ENCODE results near the gene NFE2L3. TPM values are rescaled to one million over a fixed set of nuclear protein-coding genes. Genes with fewer than 3 reads are reported as not detected.

Gene NFE2L3
- total and polyA plus RNA-seq, 2 donors (not counting 3 experiments of a cell fraction or from before 2014, with no cell fraction given): 29.6 to 40.2 TPM

- TF ChIP-seq EZH2 (IDR thresholded peaks at IDR 0.05; ENCODE audit: borderline replicate concordance, low read depth, low read length, severe bottlenecking): no peak
- no peak for TF ChIP-seq JUN (IDR thresholded peaks at IDR 0.05; ENCODE audit: borderline replicate concordance, insufficient read depth, insufficient read length, low read depth)
- no peak for TF ChIP-seq MYC (IDR thresholded peaks at IDR 0.05; ENCODE audit: low read depth, low read length)
- TF ChIP-seq POLR2A (IDR thresholded peaks at IDR 0.05; ENCODE audit: low read depth, low read length): no peak
- Histone ChIP-seq H3K27me3 (ENCODE audit: control insufficient read depth in 2 of 2, insufficient read depth in 2 of 2, low read length in 2 of 2) (no peaks in the 10 kb centered on the region), H3K36me3 (ENCODE audit: control insufficient read depth in 2 of 2, extremely low read depth in 1 of 2, insufficient read depth in 2 of 2, low read length in 2 of 2) (peaks cover 28 to 60% of the 10 kb centered on the region in 2 experiments), H3K4me2 (ENCODE audit: insufficient read depth, low read length) (no peak overlapping the region), H3K9ac (replicated peaks; ENCODE audit: extremely low read depth, insufficient read depth, low read length) (no peak overlapping the region), H3K4me1 (ENCODE audit: control insufficient read depth, extremely low read depth, insufficient read depth, low read length) (peaks cover 12% of the 10 kb centered on the region), H3K4me3 (replicated peaks in 1 of 3; ENCODE audit: insufficient read depth in 1 of 3, low read depth in 1 of 3, low read length in 3 of 3) (no peak overlapping the region), H3K79me2 (ENCODE audit: control insufficient read depth, insufficient read depth, low read length) (peaks cover 45% of the 10 kb centered on the region), H2AFZ (ENCODE audit: low read depth, low read length) (no peak overlapping the region), H4K20me1 (replicated peaks; ENCODE audit: control insufficient read depth, extremely low read depth, insufficient read depth, low read length) (peaks cover 35% of the 10 kb centered on the region), H3K27ac (ENCODE audit: insufficient read depth, low read depth, low read length) (no peak overlapping the region), H3K9me3 (replicated peaks; ENCODE audit: control insufficient read depth, insufficient read depth, low read length) (no peaks in the 10 kb centered on the region), H3K9me1 (replicated peaks; ENCODE audit: control insufficient read depth, extremely low read depth, insufficient read depth, low read length) (no peaks in the 10 kb centered on the region)
- dilution Hi-C loops (cut with MboI; ENCODE audit: extremely low pct_ligation_motif_present, low sequenced_read_pairs) (loop anchor here (25.0 kb wide), 1 partner anchor 974 kb away; the partner anchor contains the start of genes HOXA10, HOXA3, HOXA7 and HOXA9), intact Hi-C loops (cut with micrococcal nuclease) (no loop called here)
- ChIA-PET CTCF (interaction anchor here (0.9 to 2.4 kb wide), 12 partner anchors 8 to 479 kb away, joined by 3 to 20 read pairs (median 5); partner anchors contain the start of genes HNRNPA2B1 and NFE2L3), POLR2A (interaction anchor here (1.5 to 3.1 kb wide), 4 partner anchors 9 to 37 kb away, joined by 4 to 15 read pairs (median 8); partner anchors contain the start of gene NFE2L3)
- DNase-seq (ENCODE audit: low read depth, low spot score) (no peak), FAIRE-seq (no peak)
- no TSS peak for BruUV-seq (replicated peaks)
Observed at GRCh38 chr7:26188206-26188956, 36.4 kb downstream of the NFE2L3 start.

- H4K20me1 ChIP-seq (replicated peaks; ENCODE audit: control insufficient read depth, extremely low read depth, insufficient read depth, low read length): peaks cover 35% of the 10 kb centered on the region
- dilution Hi-C loops (cut with MboI; ENCODE audit: extremely low pct_ligation_motif_present, low sequenced_read_pairs) (loop anchor here (25.0 kb wide), 1 partner anchor 973 kb away; the partner anchor contains the start of genes HOXA10, HOXA3, HOXA7 and HOXA9), intact Hi-C loops (cut with micrococcal nuclease) (no loop called here)
- no peak overlapping the region for H3K4me2 ChIP-seq (ENCODE audit: insufficient read depth, low read length)
- no peaks in the 10 kb centered on the region for H3K9me1 ChIP-seq (replicated peaks; ENCODE audit: control insufficient read depth, extremely low read depth, insufficient read depth, low read length)
- peaks cover 51% of the 10 kb centered on the region for H3K79me2 ChIP-seq (ENCODE audit: control insufficient read depth, insufficient read depth, low read length)
- no TSS peak for BruUV-seq (replicated peaks)
- H3K9ac ChIP-seq (replicated peaks; ENCODE audit: extremely low read depth, insufficient read depth, low read length): no peak overlapping the region
- ChIA-PET CTCF (interaction anchor here (0.9 to 2.4 kb wide), 11 partner anchors 8 to 479 kb away, joined by 3 to 20 read pairs (median 5); partner anchors contain the start of genes HNRNPA2B1 and NFE2L3), POLR2A (interaction anchor here (1.5 to 3.1 kb wide), 4 partner anchors 8 to 37 kb away, joined by 4 to 15 read pairs (median 8); partner anchors contain the start of gene NFE2L3)
- no peak for TF ChIP-seq MYC (IDR thresholded peaks at IDR 0.05; ENCODE audit: low read depth, low read length)
- TF ChIP-seq, protein P1, sequence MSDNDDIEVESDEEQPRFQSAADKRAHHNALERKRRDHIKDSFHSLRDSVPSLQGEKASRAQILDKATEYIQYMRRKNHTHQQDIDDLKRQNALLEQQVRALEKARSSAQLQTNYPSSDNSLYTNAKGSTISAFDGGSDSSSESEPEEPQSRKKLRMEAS (IDR thresholded peaks at IDR 0.05; ENCODE audit: insufficient read depth, insufficient read length): no peak
- no peak for TF ChIP-seq GATA2 (IDR thresholded peaks at IDR 0.05; ENCODE audit: insufficient read depth, insufficient read length, low read depth, low read length)
- TF ChIP-seq POLR2A (IDR thresholded peaks at IDR 0.05; ENCODE audit: low read depth, low read length): no peak
- no peak for TF ChIP-seq EZH2 (IDR thresholded peaks at IDR 0.05; ENCODE audit: borderline replicate concordance, low read depth, low read length, severe bottlenecking)
- TF ChIP-seq POLR2AphosphoS5 (IDR thresholded peaks at IDR 0.05; ENCODE audit: insufficient read depth, low read depth, low read length): no peak
- no peaks in the 10 kb centered on the region for H3K9me3 ChIP-seq (replicated peaks; ENCODE audit: control insufficient read depth, insufficient read depth, low read length)
- H3K36me3 ChIP-seq (ENCODE audit: control insufficient read depth in 2 of 2, extremely low read depth in 1 of 2, insufficient read depth in 2 of 2, low read length in 2 of 2): peaks cover 33 to 64% of the 10 kb centered on the region in 2 experiments
- H3K27me3 ChIP-seq (ENCODE audit: control insufficient read depth in 2 of 2, insufficient read depth in 2 of 2, low read length in 2 of 2): no peaks in the 10 kb centered on the region
- no peak for FAIRE-seq
- H3K27ac ChIP-seq (ENCODE audit: insufficient read depth, low read depth, low read length): no peak overlapping the region
- no peak overlapping the region for H2AFZ ChIP-seq (ENCODE audit: low read depth, low read length)
- no peak overlapping the region for H3K4me3 ChIP-seq (replicated peaks in 1 of 3; ENCODE audit: insufficient read depth in 1 of 3, low read depth in 1 of 3, low read length in 3 of 3)
- peaks cover 18% of the 10 kb centered on the region for H3K4me1 ChIP-seq (ENCODE audit: control insufficient read depth, extremely low read depth, insufficient read depth, low read length)
- DNase-seq (ENCODE audit: low read depth, low spot score): no peak
Observed at GRCh38 chr7:26188957-26189541, 37.1 kb downstream of the NFE2L3 start.

Data from endothelial cell of umbilical vein (primary cell).